K562 (cell line): ENCODE data around the gene MIEN1. TPM values are rescaled to one million over a fixed set of nuclear protein-coding genes. Genes with fewer than 3 reads are reported as not detected.

Experiments used
- C11orf30 ChIP-seq: fragments of 450-650 bp; IDR thresholded peaks from 2 replicates; pipeline ENCODE4 v1.6.1; 2016; ENCODE audit warnings: low read depth, mild to moderate bottlenecking
- CREB1 ChIP-seq, 2 experiments: sonication (generic) in 1 of 2; formaldehyde crosslinking in 1 of 2; IDR thresholded peaks; 2 replicates each; pipeline versions ENCODE4 v1.6.1 to v1.8.0; 2012 to 2022; ENCODE audit warnings: inconsistent platforms in 1 of 2, mild to moderate bottlenecking in 1 of 2, missing genetic modification reagents in 1 of 2, moderate library complexity in 1 of 2
- CTCF ChIP-seq, 3 experiments: IDR thresholded peaks in 2 of 3; conservative IDR thresholded peaks in 1 of 3; 2 replicates each; pipeline ENCODE4 v1.5.1; 2011 to 2012; ENCODE audit warnings: low read length in 3 of 3, mild to moderate bottlenecking in 3 of 3, control low read depth in 2 of 3, improper control_type of control experiment in 1 of 3, inconsistent platforms in 1 of 3, low read depth in 1 of 3, mixed read lengths in 1 of 3, moderate library complexity in 1 of 3; ENCODE audit not compliant: insufficient read depth in 2 of 3
- HSF4 ChIP-seq: fragments of 250-450 bp; sonication (Bioruptor Pico); IDR thresholded peaks from 2 replicates; pipeline ENCODE4 v2.1.2; 2022; ENCODE audit warnings: mild to moderate bottlenecking, moderate library complexity, borderline replicate concordance
- MAFG ChIP-seq: fragments of 450-650 bp; conservative IDR thresholded peaks from 2 replicates; pipeline ENCODE4 v1.6.1; 2016; ENCODE audit warnings: missing genetic modification characterization, missing compliant biosample characterization
- MECOM ChIP-seq: fragments of 250-450 bp; sonication (Bioruptor Pico); IDR thresholded peaks from 2 replicates; pipeline ENCODE4 v1.8.0; 2022; ENCODE audit warnings: inconsistent platforms
- MXI1 ChIP-seq: IDR thresholded peaks from 2 replicates; pipeline ENCODE4 v1.6.1; 2011; ENCODE audit warnings: low read depth, mild to moderate bottlenecking, improper control_type of control experiment, low read length
- RBM25 ChIP-seq: fragments of 200-400 bp; formaldehyde crosslinking; IDR thresholded peaks from 2 replicates; pipeline ENCODE4 v1.6.1; 2018; ENCODE audit warnings: low read length, low read depth, moderate library complexity; ENCODE audit not compliant: severe bottlenecking
- RFX7 ChIP-seq: fragments of 250-450 bp; sonication (Bioruptor Pico); IDR thresholded peaks from 2 replicates; pipeline ENCODE4 v1.5.1; 2021; ENCODE audit warnings: mild to moderate bottlenecking
- SRSF1 ChIP-seq: fragments of 200-400 bp; formaldehyde crosslinking; IDR thresholded peaks from 2 replicates; pipeline ENCODE4 v1.6.1; 2017; ENCODE audit warnings: mild to moderate bottlenecking, low read depth, low read length, moderate library complexity
- polyA plus RNA-seq, 8 experiments: library from polyadenylated mRNA; depleted of rRNA in 4 of 8; stranded (reverse) in 5 of 8; unstranded in 3 of 8; fragments of >200 nt; fragmentation: Nextera tagmentation in 2 of 8; fragmentation: Illumina TruSeq in 1 of 8; extraction: Ambion mirVana in 2 of 8; extraction: Trizol in 1 of 8; gene quantifications; 2 replicates each; pipeline versions ENCODE4 v1.2.1 to v1.2.3, GENCODE V29; 2011 to 2014; ENCODE audit warnings: inconsistent platforms in 1 of 8, missing spikeins in 1 of 8
- total RNA-seq, 7 experiments: library from RNA; depleted of rRNA in 6 of 7; stranded (reverse); fragments of >200 nt in 6 of 7; fragmentation: Illumina TruSeq in 2 of 7; extraction: Trizol in 2 of 7; gene quantifications; 2 replicates each; pipeline versions ENCODE4 v1.2.1 to v1.2.3, GENCODE V29; 2011 to 2021; ENCODE audit warnings: low replicate concordance in 1 of 7
- TF ChIP-seq, protein P1 (sequence below): fragments of 250-450 bp; sonication (Bioruptor Pico); IDR thresholded peaks from 2 replicates; pipeline ENCODE4 v1.5.0; 2021
- TF ChIP-seq, protein P2 (sequence below): fragments of 200-600 bp; sonication (generic); IDR thresholded peaks from one replicate; pipeline ENCODE4 v1.6.1; 2012; ENCODE audit warnings: mild to moderate bottlenecking, low read depth, low read length, inconsistent platforms

Gene MIEN1
- total and polyA plus RNA-seq, 9 of the 15 experiments (the other 6 are each of a cell fraction or from before 2014, with no cell fraction given) = 61.3 to 142 (median 78.9) TPM

GRCh38 chr17:39751637-39752036, 21.3 kb upstream of the MIEN1 start (continued):
- TF ChIP-seq CTCF (IDR thresholded peaks at IDR 0.05 in 2 of 3, conservative IDR thresholded peaks at IDR 0.05 in 1 of 3; ENCODE audit: insufficient read depth in 2 of 3, low read depth in 1 of 3, low read length in 3 of 3) = no peak
- no peak for TF ChIP-seq MXI1
- TF ChIP-seq SRSF1 = no peak
- TF ChIP-seq RBM25 = no peak
- TF ChIP-seq C11orf30 = no peak
- TF ChIP-seq HSF4 (CRISPR knock-in tag) = no peak
- no peak for TF ChIP-seq MAFG
- no peak for TF ChIP-seq RFX7 (CRISPR knock-in tag)
- TF ChIP-seq CREB1 (IDR thresholded peaks at IDR 0.05) = no peak
- TF ChIP-seq CREB1 (CRISPR knock-in tag; IDR thresholded peaks at IDR 0.05) = no peak
- TF ChIP-seq, protein P1, sequence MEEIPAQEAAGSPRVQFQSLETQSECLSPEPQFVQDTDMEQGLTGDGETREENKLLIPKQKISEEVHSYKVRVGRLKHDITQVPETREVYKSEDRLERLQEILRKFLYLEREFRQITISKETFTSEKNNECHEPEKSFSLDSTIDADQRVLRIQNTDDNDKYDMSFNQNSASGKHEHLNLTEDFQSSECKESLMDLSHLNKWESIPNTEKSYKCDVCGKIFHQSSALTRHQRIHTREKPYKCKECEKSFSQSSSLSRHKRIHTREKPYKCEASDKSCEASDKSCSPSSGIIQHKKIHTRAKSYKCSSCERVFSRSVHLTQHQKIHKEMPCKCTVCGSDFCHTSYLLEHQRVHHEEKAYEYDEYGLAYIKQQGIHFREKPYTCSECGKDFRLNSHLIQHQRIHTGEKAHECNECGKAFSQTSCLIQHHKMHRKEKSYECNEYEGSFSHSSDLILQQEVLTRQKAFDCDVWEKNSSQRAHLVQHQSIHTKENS (CRISPR knock-in tag) = no peak
- TF ChIP-seq, protein P2, sequence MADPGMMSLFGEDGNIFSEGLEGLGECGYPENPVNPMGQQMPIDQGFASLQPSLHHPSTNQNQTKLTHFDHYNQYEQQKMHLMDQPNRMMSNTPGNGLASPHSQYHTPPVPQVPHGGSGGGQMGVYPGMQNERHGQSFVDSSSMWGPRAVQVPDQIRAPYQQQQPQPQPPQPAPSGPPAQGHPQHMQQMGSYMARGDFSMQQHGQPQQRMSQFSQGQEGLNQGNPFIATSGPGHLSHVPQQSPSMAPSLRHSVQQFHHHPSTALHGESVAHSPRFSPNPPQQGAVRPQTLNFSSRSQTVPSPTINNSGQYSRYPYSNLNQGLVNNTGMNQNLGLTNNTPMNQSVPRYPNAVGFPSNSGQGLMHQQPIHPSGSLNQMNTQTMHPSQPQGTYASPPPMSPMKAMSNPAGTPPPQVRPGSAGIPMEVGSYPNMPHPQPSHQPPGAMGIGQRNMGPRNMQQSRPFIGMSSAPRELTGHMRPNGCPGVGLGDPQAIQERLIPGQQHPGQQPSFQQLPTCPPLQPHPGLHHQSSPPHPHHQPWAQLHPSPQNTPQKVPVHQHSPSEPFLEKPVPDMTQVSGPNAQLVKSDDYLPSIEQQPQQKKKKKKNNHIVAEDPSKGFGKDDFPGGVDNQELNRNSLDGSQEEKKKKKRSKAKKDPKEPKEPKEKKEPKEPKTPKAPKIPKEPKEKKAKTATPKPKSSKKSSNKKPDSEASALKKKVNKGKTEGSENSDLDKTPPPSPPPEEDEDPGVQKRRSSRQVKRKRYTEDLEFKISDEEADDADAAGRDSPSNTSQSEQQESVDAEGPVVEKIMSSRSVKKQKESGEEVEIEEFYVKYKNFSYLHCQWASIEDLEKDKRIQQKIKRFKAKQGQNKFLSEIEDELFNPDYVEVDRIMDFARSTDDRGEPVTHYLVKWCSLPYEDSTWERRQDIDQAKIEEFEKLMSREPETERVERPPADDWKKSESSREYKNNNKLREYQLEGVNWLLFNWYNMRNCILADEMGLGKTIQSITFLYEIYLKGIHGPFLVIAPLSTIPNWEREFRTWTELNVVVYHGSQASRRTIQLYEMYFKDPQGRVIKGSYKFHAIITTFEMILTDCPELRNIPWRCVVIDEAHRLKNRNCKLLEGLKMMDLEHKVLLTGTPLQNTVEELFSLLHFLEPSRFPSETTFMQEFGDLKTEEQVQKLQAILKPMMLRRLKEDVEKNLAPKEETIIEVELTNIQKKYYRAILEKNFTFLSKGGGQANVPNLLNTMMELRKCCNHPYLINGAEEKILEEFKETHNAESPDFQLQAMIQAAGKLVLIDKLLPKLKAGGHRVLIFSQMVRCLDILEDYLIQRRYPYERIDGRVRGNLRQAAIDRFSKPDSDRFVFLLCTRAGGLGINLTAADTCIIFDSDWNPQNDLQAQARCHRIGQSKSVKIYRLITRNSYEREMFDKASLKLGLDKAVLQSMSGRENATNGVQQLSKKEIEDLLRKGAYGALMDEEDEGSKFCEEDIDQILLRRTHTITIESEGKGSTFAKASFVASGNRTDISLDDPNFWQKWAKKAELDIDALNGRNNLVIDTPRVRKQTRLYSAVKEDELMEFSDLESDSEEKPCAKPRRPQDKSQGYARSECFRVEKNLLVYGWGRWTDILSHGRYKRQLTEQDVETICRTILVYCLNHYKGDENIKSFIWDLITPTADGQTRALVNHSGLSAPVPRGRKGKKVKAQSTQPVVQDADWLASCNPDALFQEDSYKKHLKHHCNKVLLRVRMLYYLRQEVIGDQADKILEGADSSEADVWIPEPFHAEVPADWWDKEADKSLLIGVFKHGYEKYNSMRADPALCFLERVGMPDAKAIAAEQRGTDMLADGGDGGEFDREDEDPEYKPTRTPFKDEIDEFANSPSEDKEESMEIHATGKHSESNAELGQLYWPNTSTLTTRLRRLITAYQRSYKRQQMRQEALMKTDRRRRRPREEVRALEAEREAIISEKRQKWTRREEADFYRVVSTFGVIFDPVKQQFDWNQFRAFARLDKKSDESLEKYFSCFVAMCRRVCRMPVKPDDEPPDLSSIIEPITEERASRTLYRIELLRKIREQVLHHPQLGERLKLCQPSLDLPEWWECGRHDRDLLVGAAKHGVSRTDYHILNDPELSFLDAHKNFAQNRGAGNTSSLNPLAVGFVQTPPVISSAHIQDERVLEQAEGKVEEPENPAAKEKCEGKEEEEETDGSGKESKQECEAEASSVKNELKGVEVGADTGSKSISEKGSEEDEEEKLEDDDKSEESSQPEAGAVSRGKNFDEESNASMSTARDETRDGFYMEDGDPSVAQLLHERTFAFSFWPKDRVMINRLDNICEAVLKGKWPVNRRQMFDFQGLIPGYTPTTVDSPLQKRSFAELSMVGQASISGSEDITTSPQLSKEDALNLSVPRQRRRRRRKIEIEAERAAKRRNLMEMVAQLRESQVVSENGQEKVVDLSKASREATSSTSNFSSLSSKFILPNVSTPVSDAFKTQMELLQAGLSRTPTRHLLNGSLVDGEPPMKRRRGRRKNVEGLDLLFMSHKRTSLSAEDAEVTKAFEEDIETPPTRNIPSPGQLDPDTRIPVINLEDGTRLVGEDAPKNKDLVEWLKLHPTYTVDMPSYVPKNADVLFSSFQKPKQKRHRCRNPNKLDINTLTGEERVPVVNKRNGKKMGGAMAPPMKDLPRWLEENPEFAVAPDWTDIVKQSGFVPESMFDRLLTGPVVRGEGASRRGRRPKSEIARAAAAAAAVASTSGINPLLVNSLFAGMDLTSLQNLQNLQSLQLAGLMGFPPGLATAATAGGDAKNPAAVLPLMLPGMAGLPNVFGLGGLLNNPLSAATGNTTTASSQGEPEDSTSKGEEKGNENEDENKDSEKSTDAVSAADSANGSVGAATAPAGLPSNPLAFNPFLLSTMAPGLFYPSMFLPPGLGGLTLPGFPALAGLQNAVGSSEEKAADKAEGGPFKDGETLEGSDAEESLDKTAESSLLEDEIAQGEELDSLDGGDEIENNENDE = no peak
- no peak for TF ChIP-seq MECOM (CRISPR knock-in tag)
- TF ChIP-seq, all 486 proteins: peak for 0
